ENCODE data around the gene SMG5.

- TF ChIP-seq, protein P1, sequence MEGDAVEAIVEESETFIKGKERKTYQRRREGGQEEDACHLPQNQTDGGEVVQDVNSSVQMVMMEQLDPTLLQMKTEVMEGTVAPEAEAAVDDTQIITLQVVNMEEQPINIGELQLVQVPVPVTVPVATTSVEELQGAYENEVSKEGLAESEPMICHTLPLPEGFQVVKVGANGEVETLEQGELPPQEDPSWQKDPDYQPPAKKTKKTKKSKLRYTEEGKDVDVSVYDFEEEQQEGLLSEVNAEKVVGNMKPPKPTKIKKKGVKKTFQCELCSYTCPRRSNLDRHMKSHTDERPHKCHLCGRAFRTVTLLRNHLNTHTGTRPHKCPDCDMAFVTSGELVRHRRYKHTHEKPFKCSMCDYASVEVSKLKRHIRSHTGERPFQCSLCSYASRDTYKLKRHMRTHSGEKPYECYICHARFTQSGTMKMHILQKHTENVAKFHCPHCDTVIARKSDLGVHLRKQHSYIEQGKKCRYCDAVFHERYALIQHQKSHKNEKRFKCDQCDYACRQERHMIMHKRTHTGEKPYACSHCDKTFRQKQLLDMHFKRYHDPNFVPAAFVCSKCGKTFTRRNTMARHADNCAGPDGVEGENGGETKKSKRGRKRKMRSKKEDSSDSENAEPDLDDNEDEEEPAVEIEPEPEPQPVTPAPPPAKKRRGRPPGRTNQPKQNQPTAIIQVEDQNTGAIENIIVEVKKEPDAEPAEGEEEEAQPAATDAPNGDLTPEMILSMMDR (conservative IDR thresholded peaks at IDR 0.05 in 1 of 2, IDR thresholded peaks at IDR 0.05 in 1 of 2; ENCODE audit: extremely low read depth in 1 of 2, insufficient read depth in 1 of 2, low read depth in 1 of 2, low read length in 2 of 2), result no peak
- no peak for TF ChIP-seq EZH2 (IDR thresholded peaks at IDR 0.05; ENCODE audit: borderline replicate concordance, low read length)
Observed at GRCh38 chr1:156285437-156285836, 2.8 kb upstream of the SMG5 start.

All from mammary epithelial cell (primary cell).